HG02885 (cell line): ENCODE results near the gene RASGRF1.

Experiments
- ATAC-seq: cut with Tn5 transposase; IDR thresholded peaks from one replicate; pipeline ENCODE4 v1.9.1; 2021; ENCODE audit warnings: mild to moderate bottlenecking; ENCODE audit not compliant: unreplicated experiment, poor library complexity

The RASGRF1 gene

GRCh38 chr15:78991476-78991875 lies 99.1 kb downstream of the RASGRF1 start:
- no peak for ATAC-seq

- ATAC-seq = no peak
These were observed 100.3 kb downstream of the RASGRF1 start for GRCh38 chr15:78990278-78990677.

- ATAC-seq = no peak
These were observed 100.8 kb downstream of the RASGRF1 start for GRCh38 chr15:78989701-78990240.

GRCh38 chr15:78988361-78988911 lies 102.1 kb downstream of the RASGRF1 start:
- no peak for ATAC-seq

- no peak for ATAC-seq
These were observed 102.8 kb downstream of the RASGRF1 start for GRCh38 chr15:78987556-78988360.

- no peak for ATAC-seq
These were observed 104.6 kb downstream of the RASGRF1 start for GRCh38 chr15:78985859-78986475.

- no peak for ATAC-seq
These were observed 106.5 kb downstream of the RASGRF1 start for GRCh38 chr15:78984041-78984440.

- ATAC-seq = no peak
These were observed 107.2 kb downstream of the RASGRF1 start for GRCh38 chr15:78983146-78983918.

GRCh38 chr15:78982736-78983135 lies 107.8 kb downstream of the RASGRF1 start:
- no peak for ATAC-seq

- ATAC-seq = no peak
These were observed 108.9 kb downstream of the RASGRF1 start for GRCh38 chr15:78981532-78982313.

GRCh38 chr15:78979456-78980320 lies 110.9 kb downstream of the RASGRF1 start:
- ATAC-seq = no peak

- no peak for ATAC-seq
These were observed 111.9 kb downstream of the RASGRF1 start for GRCh38 chr15:78978601-78979179.

GRCh38 chr15:78977591-78978347 lies 112.8 kb downstream of the RASGRF1 start:
- ATAC-seq = peak; percentile 31

GRCh38 chr15:78977091-78977571 lies 113.4 kb downstream of the RASGRF1 start:
- peak; percentile 73 for ATAC-seq

GRCh38 chr15:78976691-78977090 lies 113.9 kb downstream of the RASGRF1 start:
- ATAC-seq = peak; percentile 10

GRCh38 chr15:78974272-78974918 lies 116.2 kb downstream of the RASGRF1 start:
- ATAC-seq = no peak

GRCh38 chr15:78969687-78970349 lies 120.8 kb downstream of the RASGRF1 start:
- ATAC-seq = no peak
